ENCODE data around the gene EVA1C.

- TF ChIP-seq CTCF (IDR thresholded peaks at IDR 0.05), result no peak
- no peak for TF ChIP-seq POLR2A (IDR thresholded peaks at IDR 0.05)
These were observed 62.8 kb downstream of the EVA1C start for GRCh38 chr21:32475162-32475812.

Data from gastroesophageal sphincter (tissue), 3 donors.